ENCODE results near the gene TUBA1C. TPM values are rescaled to one million over a fixed set of nuclear protein-coding genes. Genes with fewer than 3 reads are reported as not detected.

TUBA1C gene
- total RNA-seq, 4 donors from 2014 or later: 122 to 210 (median 131) TPM

GRCh38 chr12:49288922-49289555 is 24.2 kb downstream of the TUBA1C start:
- WGBS, 2 donors (ENCODE audit: low coverage in 1 of 2): 57% methylated on average over 4 of the region's 9 CpGs; no CpG with 5 or more reads in 1 of the 2 donors
- Histone ChIP-seq H3K4me1 (peaks cover 0 to 13% (median 9%) of the 10 kb centered on the region in 3 donors), H3K9me3 (peaks cover 0 to 3% (median 0%) of the 10 kb centered on the region in 3 donors), H3K36me3 (no peaks in the 10 kb centered on the region), H3K27me3 (peaks cover 47% of the 10 kb centered on the region), H3K27ac (no peak overlapping the region), H3K4me3 (no peak overlapping the region)
- TF ChIP-seq POLR2A (IDR thresholded peaks at IDR 0.05) (no peak), EP300 (IDR thresholded peaks at IDR 0.05) (no peak), POLR2AphosphoS5 (IDR thresholded peaks at IDR 0.05) (no peak), CTCF (IDR thresholded peaks at IDR 0.05) (no peak)
- ATAC-seq: no peak

- 79 to 82% methylated on average over 2 to 3 of the region's 7 CpGs for WGBS, 2 donors (ENCODE audit: low coverage in 1 of 2)
- Histone ChIP-seq H3K4me3 (no peak overlapping the region), H3K27me3 (peaks cover 54% of the 10 kb centered on the region), H3K4me1 (peaks cover 0 to 39% (median 23%) of the 10 kb centered on the region in 3 donors), H3K36me3 (no peaks in the 10 kb centered on the region), H3K9me3 (no peaks in the 10 kb centered on the region), H3K27ac (peak overlapping the region in 2 of 4 donors; percentile 14 to 28)
- ATAC-seq: peak; percentile 27
- TF ChIP-seq CTCF (IDR thresholded peaks at IDR 0.05): no peak
- TF ChIP-seq EP300 (IDR thresholded peaks at IDR 0.05): no peak
- TF ChIP-seq POLR2AphosphoS5 (IDR thresholded peaks at IDR 0.05): no peak
- TF ChIP-seq POLR2A (IDR thresholded peaks at IDR 0.05): no peak
Observed at GRCh38 chr12:49292729-49293055, 27.8 kb downstream of the TUBA1C start.

DNA sequence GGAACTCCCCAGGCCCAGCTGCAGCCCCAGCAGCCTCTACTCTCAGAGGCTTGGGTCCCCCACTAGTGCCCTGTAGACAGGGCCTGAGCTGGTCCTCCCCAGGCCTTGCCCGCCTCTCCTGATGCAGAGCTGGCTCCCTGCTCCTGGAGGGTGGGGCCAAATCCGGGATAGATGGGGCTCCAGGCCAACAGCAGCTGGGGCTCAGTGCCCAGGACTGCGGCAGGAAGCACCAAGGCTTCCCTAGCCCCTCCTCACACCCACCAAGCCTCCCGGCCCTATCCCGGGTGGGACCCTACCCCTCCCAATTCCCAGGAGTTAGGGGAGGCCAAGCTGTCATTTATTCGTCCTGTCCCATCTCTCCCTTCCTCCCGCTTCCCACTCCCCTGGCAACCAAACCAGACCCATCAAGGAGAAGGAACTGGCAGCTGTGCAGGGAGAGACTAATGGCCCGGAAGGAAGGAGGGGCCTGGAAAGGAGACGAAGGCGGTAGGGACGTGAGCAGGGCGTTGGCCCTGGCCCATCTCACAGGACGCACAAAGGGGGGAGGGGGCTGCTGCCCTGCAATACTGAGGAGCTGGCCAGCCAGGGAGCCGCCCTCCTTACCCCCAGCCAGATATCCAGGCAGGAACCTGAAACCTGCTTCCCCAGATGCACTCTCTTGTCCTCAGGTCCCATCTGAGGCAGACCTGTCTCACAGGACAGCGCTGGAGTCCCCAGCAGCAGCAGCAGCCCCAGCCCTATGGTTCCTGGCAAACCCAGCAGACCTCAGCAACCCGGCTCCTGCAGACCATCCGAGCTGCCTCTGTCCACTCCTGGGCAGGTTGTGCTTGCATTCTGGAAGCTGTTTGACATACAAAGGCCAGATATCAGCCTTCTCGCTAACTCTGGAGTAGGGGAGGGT is 28.4 kb downstream of the TUBA1C start:
- H3K36me3 ChIP-seq: no peaks in the 10 kb centered on the region
- TF ChIP-seq EP300 (IDR thresholded peaks at IDR 0.05) (no peak), POLR2AphosphoS5 (IDR thresholded peaks at IDR 0.05) (no peak), CTCF (IDR thresholded peaks at IDR 0.05) (no peak), POLR2A (IDR thresholded peaks at IDR 0.05) (no peak)
- peak overlapping the region in 2 of 4 donors; percentile 14 to 28 for H3K27ac ChIP-seq
- H3K27me3 ChIP-seq: peaks cover 54% of the 10 kb centered on the region
- H3K4me3 ChIP-seq: peak overlapping the region in 1 of 2 donors; percentile 20
- peaks cover 0 to 45% (median 23%) of the 10 kb centered on the region in 3 donors for H3K4me1 ChIP-seq
- peak; percentile 49 for ATAC-seq
- 29 to 41% methylated on average over 5 to 8 of the region's 18 CpGs for WGBS, 2 donors (ENCODE audit: low coverage in 1 of 2)
- no peaks in the 10 kb centered on the region for H3K9me3 ChIP-seq

DNA sequence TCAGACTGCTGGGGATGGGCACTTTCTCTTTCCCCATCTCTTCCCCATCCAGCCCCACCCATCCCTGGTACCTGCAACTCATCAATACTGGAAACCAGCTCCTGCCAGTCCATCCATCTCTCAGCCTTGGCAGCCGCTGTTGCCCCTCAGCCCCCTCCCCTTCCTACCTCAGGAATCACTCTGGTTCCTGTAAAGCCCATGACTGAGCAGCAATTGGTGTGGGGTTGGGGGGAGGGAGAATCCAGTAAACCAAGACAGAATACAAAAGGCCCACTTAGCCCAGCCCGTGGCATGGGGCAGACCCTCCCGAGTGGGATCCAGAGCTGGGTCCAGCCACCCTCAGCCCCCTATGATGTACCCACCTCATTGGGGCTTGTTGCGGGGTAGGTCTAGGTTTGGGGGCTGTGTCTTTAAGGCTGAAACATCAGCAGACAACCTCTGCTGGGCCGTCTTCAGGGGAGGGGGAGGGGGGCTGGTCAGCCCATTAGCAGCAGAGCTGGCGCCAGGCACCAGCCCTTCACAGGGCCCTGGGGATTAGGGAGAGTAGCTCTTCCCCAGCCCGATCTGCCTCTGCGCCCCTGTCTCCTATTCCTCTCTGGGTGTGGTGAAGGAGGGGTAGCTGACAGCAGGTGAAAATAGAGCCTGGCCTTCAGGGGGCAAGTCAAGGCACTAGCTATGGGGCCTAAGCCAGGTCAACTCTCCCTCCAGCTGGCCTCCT is 29.4 kb downstream of the TUBA1C start:
- peaks cover 0 to 46% (median 23%) of the 10 kb centered on the region in 3 donors for H3K4me1 ChIP-seq

More for the DNA sequence above, 29.4 kb downstream of the TUBA1C start:
- H3K27ac ChIP-seq: no peak overlapping the region
- H3K36me3 ChIP-seq: no peaks in the 10 kb centered on the region
- no peaks in the 10 kb centered on the region for H3K9me3 ChIP-seq
- TF ChIP-seq CTCF (IDR thresholded peaks at IDR 0.05) (no peak), POLR2A (IDR thresholded peaks at IDR 0.05) (no peak), POLR2AphosphoS5 (IDR thresholded peaks at IDR 0.05) (no peak), EP300 (IDR thresholded peaks at IDR 0.05) (no peak)
- peaks cover 56% of the 10 kb centered on the region for H3K27me3 ChIP-seq
- no peak overlapping the region for H3K4me3 ChIP-seq
- ATAC-seq: no peak
- WGBS, 2 donors (ENCODE audit: low coverage in 1 of 2): 95% methylated on average over 4 of the region's 8 CpGs; no CpG with 5 or more reads in 1 of the 2 donors

All from gastroesophageal sphincter (tissue), 4 donors.